Amygdala (tissue), 56 donors: ENCODE measurements around the gene MYO6.

Experiments used
- DNase-seq, 56 donors: peaks; one replicate each; lab custom pipeline; 2025; lab: John Stamatoyannopoulos, UW

Gene MYO6

GRCh38 chr6:75935473-75935793 is 186.4 kb downstream of the MYO6 start:
- no peak for DNase-seq

- no peak for DNase-seq
Measured at GRCh38 chr6:75936682-75937081, 187.6 kb downstream of the MYO6 start.

- DNase-seq, result no peak
Measured at GRCh38 chr6:75937846-75938245, 188.8 kb downstream of the MYO6 start.

- DNase-seq, result no peak
Measured at GRCh38 chr6:75940564-75940963, 191.5 kb downstream of the MYO6 start.

GRCh38 chr6:75941509-75941908 is 192.5 kb downstream of the MYO6 start:
- no peak for DNase-seq

GRCh38 chr6:75943381-75943780 is 194.3 kb downstream of the MYO6 start:
- no peak for DNase-seq

- no peak for DNase-seq
Measured at GRCh38 chr6:75946146-75946831, 197.2 kb downstream of the MYO6 start.

GRCh38 chr6:75947935-75948334 is 198.9 kb downstream of the MYO6 start:
- DNase-seq, result no peak

- no peak for DNase-seq
Measured at GRCh38 chr6:75952128-75952527, 203.1 kb downstream of the MYO6 start.

GRCh38 chr6:75963569-75963968 is 214.5 kb downstream of the MYO6 start:
- no peak for DNase-seq

GRCh38 chr6:75968143-75968542 is 219.1 kb downstream of the MYO6 start:
- no peak for DNase-seq
